Skin of body (tissue), 2 donors: Measurements from ENCODE around the gene SLC7A10. TPM values are rescaled to one million over a fixed set of nuclear protein-coding genes. Genes with fewer than 3 reads are reported as not detected.
A peak's percentile ranks its signal among the peaks of the same experiment; 100 is the strongest.

ENCODE experiments used
- DNase-seq: peaks from one replicate; lab custom pipeline; 2025; lab: John Stamatoyannopoulos, UW
- total RNA-seq: library from RNA; depleted of rRNA; stranded (reverse); fragments of >200 nt; gene quantifications from one replicate; pipeline ENCODE4 v1.2.3, GENCODE V29; 2014

The SLC7A10 gene
- total RNA-seq, 1 donor from 2014 or later, result 9.7 TPM

DNA sequence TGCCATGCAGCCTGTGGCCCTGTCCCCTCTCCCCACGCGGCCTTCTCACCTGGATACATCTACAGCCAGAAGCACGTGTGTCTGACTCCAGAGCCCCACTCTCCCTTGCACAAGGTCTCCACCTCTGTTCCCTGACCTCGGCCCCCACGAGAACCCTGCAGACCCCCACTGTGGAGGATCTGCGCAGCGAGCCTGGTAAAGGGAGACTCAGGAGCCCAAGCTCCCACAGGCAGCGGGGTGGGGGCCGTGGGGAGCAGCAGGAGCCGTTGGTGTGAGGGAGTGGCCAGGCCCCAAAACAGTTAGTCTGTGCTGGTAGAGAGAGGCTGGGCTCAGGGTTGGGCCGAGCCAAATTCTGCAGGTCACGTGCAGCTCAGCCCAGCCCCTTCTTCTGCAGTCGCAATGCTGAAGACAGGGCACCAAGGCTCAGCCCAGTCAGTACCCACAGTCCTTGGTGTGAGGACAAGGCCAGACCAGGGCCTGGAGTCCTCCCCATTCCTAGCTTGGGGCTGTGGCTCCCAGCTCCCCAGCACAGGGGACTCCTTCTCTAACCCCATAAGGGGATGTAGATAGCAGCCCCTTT is 28.7 kb upstream of the SLC7A10 start:
- DNase-seq, result no peak

DNA sequence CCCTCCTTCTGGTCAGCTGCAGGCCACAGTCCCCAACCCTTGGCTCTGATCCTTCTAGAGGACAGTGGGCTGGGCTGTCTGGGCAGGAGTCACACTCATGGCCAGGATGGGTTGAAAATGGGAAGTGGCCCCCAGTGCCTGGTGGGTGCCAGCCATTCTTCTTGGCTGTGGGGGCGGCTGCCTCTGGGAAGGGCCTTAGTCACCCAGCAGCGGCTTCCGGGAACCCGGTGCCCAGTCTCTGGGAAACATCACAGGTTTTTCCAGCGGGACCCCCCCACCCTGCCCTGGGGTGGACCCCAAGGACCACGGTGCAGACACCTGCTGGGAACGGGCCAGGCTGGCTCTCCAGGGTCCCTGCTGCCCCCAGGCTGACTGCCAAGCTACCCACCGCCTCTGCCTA is 27.3 kb upstream of the SLC7A10 start:
- DNase-seq, result no peak

DNA sequence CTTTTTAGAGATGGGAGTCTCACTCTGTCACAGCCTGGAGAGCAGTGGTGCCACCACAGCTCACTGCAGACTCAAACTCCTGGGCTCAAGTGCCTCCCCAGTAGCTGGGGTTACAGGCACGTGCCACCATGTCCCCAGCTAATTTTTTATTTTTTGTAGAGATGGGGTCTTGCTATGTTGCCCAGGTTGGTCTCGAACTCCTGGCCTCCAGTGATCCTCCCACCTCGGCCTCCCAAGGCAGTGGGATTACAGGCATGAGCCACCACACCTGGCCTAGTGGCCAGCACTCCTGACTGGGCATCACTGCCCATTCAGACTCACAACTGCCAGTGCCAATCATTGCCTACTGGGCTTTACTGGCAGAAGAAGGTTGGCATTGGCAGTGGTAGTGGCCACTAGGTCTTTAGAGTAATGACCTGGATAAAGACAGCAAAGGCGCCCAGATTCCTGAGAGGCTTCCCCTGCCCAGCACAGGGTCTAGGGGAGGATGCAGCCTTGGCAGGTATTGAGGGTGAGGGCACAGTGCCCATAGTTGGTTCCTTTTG is 26.8 kb upstream of the SLC7A10 start:
- DNase-seq, result no peak

DNA sequence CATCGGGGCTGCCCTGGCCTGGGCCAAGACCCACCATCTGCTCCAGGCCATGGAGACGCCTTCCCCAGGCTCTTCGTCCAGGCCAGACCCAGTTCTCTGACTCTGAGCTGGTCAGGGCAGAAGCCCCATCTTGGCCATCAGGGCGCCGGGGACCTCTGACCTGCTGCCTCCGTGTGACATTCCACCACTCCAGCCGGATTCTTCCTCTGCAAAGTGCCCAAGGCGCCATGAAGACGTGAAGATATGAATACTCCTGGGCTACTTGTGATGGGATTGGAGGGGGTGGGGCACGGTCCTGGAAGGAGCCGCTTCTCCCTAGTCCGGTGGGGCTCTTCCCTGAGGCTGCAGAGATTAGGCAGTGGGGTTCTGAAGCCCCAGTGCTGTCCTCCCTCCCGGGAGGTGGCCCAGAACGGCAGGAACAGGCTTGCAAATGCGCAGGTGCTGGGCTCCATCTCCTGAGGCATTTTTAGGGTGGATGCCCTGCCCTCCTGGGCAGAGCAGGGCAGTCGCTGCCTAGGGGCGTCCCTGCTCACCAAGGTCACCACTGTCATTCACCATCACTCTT is 26.0 kb upstream of the SLC7A10 start:
- DNase-seq, result no peak

DNA sequence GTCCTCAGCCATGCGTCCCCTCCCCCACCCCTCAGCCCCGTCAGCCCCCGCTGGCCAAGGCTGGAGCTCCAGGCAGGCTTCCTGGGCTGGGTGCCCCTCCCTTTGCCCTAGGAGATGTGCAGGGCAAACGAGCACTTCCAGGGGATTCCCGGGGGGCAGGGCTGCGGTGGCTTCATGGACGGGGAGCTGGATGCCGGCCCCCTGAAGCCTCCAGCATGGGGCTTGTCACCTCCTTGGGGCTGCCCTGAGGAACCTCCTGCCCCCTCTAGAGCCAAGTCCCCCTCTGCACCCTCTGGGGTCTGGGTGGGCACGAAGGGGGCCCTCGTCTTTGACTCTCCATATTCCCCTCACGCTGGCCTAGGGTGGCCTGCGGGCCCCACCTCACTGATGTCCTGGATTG is 25.4 kb upstream of the SLC7A10 start:
- DNase-seq, result no peak

DNA sequence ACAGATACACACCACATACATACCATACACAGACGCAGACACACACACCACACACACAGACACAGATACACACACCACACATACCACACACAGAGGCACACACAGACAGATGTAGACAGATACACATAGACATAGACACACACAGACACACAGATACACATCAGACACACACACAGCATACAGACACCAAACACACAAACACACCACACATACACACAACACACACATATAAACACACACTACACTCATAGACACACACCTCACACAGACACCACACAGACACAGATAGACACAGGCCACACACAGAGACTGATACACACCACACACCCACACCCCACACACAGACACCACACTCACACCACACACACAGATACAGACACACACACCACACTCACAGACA is 24.9 kb upstream of the SLC7A10 start:
- no peak for DNase-seq

DNA sequence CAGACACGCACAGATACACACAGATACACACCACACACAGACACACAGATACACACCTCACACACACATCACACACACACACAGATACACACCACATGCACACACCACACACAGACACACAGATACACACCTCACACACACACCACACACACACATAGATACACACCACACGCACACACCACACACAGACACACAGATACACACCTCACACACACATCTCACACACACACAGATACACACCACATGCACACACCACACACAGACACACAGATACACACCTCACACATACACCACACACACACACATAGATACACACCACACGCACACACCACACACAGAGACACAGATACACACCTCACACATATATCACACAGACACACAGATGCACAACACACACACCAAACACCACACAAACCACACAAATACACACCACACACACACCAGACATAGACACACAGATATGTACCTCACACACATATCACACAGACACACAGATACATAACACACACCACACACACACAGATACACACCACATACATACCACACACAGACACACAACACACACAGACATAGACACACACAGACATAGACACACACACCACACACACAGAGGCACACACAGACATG is 24.2 kb upstream of the SLC7A10 start:
- no peak for DNase-seq

DNA sequence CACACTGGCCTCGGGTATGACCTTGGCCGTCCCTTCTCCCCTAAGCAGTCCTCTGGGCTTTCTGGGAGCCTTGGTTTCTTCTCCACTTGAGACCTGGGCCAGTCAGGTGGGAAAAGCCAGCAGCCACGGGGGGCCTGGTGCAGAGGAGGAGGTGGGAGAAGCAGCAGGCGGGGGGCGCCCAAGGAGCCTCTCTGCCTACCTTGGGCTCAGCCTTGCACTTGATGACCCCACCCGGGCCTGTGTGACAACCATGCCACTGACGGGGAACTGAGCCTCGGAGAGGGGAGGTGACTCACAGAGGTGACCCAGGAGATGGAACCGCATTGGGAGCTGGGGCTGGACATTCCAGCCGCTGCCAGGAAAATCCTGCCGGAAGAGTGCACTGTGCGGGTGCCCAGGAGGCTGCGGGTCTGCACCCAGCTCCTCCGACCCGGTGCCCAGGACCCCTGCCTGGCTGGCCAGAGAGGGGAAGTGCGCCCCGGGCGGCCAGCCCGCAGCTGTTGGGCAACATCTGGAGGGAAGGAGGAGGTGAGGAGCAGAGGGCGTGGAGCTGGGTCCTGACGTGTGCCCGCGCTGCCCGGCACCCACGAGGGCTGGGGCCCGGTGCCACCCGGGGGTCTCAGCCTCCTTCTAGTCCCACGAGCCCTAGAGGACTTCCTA is 23.4 kb upstream of the SLC7A10 start:
- DNase-seq, result no peak

DNA sequence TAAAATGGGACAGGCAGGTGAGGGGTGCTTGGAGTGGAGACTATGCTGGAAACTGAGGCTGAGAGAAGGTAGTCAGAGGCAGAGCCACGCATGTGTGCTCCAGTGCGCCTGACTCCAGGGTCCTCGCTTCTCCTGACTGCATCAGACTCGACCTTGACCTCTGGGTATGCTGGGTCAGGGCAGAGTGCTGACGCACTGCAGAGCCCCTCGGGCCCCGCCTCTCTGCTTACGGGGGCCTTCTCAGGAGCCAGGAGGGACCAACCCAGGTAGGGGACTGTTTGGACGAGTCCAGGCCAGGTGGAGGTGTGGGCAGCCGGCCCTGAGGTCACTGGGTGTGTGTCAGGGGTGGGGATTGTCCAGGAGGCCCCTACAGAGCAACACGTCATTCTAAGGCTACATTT is 22.9 kb upstream of the SLC7A10 start:
- DNase-seq, result no peak

DNA sequence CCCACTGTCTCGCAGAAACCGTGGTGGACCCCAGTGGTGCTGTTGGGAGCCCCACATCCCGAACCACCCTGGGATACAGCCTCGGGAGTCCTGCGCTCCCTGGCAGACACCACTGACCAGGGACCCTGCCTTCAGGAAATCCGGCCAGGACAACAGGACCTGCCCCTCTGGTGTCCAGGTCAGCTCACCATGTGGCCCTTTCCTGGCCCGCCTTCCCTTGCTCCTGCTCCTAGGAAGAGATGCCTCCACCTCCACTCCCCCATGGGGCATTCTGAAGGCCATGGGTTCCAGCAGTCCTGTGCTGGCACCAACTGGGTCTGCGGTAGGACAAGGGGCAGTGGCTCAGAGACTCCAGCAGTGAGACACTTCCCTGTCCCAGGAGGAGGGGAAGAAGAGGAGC is 22.5 kb upstream of the SLC7A10 start:
- no peak for DNase-seq

DNA sequence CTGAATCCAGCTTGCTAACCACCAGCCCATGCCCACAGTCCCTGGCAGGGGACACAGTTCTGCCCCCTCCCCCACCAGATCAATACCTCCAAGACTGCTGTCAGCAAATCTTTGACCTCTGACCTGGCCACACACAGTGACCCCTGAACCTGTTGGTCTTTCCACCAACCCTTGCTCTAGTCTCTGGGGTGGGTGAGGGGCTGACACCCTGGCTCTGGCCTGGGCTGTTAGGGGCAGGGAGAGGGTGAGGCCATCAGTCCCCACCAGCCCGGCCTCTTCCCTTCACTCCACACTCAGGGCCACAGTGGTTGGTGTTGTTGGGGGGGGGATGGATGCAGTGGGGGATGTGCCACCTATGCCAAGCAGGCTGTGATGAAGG is 21.8 kb upstream of the SLC7A10 start:
- DNase-seq, result no peak

DNA sequence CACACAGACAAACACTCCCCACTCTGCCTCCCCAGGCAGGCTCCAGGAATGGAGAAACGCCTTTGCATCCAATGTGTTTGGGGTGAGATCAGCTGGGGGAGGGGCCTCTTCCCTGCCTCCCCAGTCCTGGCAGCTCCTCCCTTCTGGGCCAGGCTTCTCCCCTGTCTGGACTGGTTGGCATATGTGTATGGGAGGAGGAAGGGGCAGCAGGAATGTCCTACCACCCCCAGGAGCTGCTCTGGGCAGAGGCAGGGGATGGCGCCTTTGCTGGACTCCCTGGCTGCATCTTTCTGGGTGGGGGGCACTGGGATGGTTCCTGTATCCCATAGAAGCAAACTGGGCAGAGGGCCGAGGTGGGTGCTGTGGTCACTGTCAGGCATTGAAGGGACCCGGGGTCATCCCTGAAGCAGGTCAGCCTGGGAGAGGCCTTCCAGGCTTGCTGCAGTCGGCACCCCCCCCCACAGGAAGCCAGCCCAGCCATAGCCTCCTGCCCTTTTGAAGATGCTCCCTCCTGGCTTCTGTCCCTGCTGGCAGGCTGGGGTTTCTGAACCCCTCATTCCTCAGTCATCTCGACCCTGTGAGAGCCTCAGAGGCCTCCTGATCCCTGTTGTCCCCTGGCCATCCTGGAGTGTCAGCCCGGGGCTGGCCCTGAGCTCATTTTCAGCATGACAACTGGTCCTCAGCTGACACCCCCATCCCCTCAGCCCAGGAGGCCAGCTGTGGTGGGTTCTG is 21.2 kb upstream of the SLC7A10 start:
- DNase-seq, result no peak

DNA sequence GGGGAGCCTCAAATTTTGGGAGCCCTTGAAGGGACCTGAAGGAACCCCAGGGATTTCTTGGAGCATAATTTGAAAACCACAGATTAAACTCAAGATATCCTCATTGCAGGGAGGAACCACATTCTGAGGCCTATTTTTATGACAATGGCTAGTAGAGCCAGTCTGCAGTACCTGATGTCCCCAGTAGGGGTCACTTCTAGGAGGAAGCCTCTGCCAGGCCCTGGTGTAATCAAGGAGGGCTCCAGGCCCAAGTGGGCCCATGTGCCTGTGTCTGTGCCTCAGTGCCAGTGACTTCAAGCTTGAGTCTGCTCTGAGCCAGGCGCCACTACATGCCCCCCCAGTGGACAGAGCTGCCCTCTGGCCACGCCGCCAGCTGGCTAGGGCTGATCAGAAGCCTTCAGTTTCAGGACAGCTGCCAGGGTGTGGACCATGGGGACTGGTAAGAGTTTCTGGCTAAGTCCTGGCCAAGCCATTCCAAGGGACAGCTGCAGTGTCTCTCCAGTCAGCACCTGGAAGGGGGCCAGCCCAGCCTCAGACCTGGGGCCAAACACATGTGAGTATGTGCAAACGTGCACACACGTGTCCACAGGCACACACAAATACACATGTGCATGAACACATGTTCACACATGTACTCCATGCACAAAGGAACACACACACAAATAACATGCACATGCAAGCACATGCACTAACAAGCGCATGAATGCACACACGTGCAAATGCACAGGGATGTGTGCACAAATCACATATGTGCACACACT is 20.5 kb upstream of the SLC7A10 start:
- peak; percentile 25 for DNase-seq

DNA sequence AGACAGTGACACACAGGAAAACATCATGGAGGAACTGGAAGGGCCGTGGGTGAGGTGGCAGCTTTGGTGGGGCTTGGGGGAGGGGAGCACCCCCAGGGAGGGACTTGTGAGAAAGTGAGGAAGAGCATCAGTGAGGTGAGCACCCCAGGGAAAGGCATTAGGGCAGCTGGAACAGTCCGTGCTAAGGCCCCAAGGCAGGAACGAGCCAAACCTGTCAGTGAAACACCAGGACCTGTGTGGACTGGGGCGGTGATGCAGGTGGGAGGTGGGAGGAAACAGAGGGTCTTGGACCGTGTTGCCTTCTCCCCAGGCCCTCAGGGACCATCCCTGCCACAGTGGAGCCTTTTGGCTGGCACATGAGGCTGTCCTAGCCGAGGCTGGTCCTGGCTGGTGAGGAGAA is 17.3 kb upstream of the SLC7A10 start:
- no peak for DNase-seq

DNA sequence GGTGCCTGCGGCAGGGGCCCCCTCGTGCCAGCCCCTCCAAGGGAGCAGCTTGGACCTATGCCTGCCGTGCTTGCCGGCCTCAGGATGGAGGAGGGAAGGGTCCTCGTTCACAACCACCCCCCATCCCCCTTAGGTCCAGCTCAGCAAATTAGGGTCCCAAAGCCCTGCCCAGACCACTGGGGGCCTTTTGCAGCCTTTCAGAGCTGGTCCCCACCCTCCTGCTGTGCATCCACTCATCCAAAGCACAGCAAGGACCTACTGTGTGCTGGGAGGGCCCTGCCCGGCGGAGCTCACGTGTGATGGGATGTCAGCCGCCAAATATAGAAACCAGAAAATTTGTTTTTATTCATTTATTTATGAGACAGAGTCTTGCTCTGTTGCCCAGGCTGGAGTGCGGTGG is 16.5 kb upstream of the SLC7A10 start:
- DNase-seq, result no peak

DNA sequence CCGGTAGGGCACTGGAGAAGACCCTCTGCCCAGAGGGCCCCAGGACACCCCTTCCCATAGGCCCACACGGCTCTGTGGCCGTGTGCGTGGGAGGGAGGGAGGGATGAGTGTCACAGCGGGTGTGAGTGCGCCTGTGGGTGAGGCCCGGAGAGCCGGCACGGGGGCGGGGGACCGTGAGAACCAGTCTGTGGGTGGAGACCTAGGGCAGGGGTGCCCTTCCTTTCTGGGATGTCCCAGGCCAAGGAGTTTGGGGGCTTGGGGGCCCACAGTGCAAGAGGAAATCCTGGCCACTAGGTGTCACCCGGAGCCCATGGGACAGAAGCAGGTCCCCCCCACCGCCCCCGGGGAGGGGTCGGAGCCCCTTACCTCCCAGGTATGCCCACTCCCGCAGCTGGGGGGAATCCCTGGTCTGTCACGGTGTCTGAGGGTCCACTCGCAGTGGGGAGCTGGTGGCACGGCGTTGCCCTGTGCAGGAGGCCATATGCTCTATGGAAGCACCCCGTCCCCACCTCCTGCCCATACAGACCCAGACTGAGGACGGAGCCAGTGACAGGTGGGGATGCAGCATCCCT is 16.0 kb upstream of the SLC7A10 start:
- DNase-seq, result no peak

DNA sequence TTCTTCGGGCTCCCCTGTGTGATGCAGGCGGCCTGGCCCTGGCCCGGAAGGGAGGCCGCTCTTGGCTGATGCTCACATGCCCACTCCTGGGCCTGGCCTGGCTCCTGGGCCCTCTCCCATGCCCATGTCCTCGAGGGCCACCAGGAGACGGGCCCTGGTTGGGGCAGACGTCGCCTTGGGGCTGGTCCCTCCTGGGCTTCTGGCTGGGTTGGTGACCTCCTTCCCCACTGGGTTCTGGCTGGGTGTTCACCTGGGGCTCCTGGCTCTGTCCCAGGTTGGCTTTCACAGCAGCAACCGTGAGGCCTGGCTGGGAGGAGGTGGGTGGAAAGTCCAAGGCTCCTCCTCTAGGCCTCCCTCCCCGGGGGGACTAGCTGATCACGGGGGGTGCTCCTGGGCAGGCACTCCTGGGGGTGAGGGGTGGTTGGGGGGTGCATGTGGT is 15.5 kb upstream of the SLC7A10 start:
- no peak for DNase-seq

DNA sequence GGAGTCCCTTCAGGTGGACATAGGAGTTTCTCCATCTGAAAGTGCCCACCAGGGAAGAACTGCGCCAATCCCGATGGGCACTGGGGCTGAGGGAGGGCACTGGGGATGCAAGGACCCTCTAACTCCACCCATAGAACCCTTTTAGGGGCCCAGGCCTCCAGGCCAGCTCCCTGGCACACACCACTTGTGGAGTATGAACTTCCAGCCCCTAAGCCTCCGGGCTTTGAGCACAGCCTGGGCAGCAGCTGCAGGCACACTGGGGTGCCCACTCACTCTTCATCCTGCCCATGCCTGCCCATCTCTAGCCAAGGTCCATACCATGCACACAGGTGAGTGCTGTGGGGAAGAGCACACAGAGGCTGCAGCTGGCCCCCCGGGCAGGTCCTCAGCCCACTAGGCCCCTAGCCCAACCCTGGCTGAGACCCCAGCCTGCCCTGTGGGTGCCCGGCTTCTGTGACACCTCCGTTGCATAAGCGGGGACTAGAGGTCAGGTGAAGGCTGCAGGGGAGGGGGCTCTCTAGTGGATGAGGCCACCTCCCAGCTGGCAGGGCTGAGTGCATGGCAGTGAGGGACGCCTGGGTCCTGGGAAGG is 14.6 kb upstream of the SLC7A10 start:
- DNase-seq, result no peak

DNA sequence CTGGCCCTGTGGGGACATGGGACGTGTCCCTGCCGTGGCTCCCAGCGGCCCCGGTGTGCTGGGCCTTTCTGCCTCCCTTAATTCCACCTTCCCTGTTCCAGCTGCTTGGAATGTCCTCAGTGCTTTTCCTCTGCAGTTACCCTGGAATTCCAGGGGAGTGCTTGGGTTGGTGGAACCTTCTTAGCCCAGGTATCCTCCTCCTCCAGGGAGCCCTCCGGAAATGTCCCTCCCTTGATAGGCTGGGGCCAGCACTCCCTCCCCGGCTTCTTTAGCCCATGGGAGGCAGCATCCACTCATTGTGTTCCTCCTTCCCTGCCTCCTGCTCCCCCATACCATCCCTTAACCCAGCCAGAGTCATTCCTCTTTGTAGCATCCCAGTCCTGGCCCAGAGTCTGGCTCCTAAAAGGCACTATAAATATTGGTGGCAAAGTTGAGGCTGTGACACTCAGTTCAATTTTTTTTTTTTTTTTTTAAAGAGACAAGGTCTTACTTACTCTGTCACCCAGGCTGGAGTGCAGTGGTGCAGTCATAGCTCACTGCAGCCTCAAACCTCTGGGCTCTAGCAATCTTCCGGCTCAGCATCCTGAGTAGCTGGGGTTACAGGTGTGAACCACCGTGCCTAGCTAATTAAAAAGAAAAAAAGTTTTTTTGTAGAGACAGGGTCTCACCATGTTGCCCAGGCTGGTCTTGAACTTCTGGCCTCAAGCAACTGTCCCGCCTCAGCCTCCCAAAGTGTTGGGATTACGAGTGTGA is 13.7 kb upstream of the SLC7A10 start:
- DNase-seq, result no peak
